Measurements from ENCODE around the gene ZNF784.

ZNF784 gene

DNA sequence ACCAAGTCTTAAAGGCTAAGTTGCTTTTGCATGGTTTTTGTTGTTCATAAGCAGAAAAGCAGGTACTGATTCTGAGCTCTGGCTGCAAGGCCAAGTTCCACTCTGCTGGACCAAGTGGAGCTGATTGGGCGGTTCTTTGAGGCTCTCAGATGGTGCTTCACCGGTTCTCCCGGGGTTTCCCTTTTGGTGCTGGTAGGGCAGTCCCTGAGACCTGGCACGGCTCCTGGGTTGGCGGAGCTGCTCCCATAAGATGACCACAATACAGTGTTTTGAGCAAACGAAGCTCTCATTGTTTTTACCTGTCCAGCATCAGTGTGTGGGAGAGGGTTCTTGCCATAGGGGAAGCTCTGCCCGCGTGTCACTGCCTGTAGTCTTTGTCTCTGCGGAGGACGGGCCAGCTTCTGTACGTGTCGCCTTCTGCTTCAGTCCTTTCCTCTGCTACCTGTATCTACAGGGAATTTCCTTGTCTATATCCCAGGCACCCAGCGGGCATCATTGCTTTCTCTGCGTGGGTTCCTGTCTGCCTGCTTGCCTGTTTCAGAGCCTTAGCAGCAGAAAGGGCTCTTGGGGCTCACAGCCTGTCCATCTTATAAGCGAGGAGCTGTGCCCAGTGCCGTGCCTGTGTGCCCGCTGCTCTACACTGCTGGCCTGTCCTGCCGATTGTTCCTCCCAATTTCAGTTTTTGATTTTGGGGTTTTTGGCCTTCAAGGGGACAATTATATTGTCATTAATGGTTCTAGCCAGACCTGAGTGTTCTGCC lies 32.8 kb upstream of the ZNF784 start:
- H3K4me3 ChIP-seq (replicated peaks; ENCODE audit: low read depth, low read length): peak overlapping the region; percentile 78
- DNase-seq (ENCODE audit: low read depth): no peak
- TF ChIP-seq, protein P1, sequence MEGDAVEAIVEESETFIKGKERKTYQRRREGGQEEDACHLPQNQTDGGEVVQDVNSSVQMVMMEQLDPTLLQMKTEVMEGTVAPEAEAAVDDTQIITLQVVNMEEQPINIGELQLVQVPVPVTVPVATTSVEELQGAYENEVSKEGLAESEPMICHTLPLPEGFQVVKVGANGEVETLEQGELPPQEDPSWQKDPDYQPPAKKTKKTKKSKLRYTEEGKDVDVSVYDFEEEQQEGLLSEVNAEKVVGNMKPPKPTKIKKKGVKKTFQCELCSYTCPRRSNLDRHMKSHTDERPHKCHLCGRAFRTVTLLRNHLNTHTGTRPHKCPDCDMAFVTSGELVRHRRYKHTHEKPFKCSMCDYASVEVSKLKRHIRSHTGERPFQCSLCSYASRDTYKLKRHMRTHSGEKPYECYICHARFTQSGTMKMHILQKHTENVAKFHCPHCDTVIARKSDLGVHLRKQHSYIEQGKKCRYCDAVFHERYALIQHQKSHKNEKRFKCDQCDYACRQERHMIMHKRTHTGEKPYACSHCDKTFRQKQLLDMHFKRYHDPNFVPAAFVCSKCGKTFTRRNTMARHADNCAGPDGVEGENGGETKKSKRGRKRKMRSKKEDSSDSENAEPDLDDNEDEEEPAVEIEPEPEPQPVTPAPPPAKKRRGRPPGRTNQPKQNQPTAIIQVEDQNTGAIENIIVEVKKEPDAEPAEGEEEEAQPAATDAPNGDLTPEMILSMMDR (IDR thresholded peaks at IDR 0.05; ENCODE audit: low read length, missing control alignments): no peak

DNA sequence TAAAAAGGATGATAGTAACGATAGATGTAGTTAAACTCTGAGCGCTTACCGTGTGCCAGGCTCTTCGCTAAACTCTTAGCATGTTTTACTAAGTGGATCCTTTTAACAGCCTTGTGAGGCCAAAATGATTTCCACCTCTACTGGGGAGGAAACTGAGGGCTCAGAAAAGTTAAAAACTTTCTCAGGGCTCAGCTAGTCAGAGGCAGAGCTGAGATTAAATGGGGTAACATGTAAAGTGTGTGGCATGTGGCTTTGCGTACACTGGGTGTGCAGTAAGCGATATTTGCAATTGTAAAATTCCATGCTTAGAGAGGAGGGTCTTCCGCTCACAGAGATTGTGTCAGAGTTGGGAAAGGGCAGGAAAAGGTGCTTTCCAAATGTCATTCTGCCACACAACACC lies 32.2 kb upstream of the ZNF784 start:
- TF ChIP-seq, protein P1 (IDR thresholded peaks at IDR 0.05; ENCODE audit: low read length, missing control alignments): no peak
- DNase-seq (ENCODE audit: low read depth): no peak
- H3K4me3 ChIP-seq (replicated peaks; ENCODE audit: low read depth, low read length): peak overlapping the region; percentile 78

DNA sequence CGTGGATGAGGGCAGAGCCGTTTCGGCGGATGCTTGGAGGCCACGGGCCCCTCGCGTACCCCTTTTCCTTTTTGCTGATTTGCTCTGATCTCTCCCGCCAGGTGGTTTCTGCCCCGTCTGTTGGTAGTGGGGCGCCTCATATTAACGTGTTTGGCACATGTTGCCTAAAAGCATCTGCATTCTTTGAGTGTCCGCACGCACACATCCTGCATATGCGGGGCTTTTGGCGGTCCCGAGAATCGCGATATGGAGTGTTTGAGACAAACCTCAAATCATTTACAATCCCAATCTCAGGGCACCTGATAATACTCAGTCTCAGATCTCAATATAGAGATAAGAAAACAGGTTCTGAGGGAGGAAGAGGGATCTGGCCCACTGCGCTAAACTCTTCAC lies 31.3 kb upstream of the ZNF784 start:
- no peak for DNase-seq (ENCODE audit: low read depth)
- TF ChIP-seq, protein P1 (IDR thresholded peaks at IDR 0.05; ENCODE audit: low read length, missing control alignments): no peak
- H3K4me3 ChIP-seq (replicated peaks; ENCODE audit: low read depth, low read length): peak overlapping the region; percentile 78

DNA sequence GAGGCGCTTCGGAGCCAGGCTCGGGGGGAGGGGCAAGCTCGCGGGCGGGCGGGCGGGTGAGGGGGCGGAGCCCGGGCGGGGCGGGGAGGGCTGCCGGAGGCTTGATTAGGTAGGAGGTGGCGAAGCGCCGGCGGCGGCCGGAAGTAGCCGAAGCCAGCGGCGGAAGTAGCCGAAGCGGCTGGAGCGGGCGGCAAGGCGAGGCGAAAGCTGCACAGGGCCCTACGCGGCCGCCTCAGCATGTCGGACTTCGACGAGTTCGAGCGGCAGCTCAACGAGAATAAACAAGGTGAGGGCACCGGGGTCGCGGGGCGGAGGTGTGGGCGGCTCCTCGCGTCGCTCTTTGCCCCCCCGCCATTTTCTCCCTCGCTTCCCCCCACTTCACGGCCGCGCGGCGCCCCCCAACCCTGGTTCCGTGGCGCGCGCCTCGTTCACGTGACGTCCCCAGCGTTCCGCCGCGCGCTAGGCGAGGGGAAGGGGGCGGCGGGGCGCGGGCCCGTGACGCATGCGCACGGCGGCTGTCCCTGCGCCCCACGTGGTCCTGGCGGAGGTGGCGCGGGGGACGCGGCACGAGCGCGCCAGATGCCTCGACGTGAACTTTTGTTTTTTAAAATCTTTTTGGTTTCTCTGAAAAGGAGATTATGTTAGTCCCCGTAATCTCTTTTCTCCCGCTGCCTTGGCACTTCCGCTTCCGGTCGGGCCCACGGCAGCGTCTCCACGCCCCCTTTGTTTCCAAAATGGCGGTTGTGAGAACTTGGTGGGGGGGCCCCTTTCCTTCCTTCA lies 30.7 kb upstream of the ZNF784 start, which contains the start of gene U2AF2:
TSS of gene U2AF2 (plus strand) at position 168 of the 780 bp plus-strand sequence. CDS start at position 238, 70 bp downstream.
- DNase-seq (ENCODE audit: low read depth): peak; percentile 62
- peak within 1 kb of the TSS; percentile 78 for H3K4me3 ChIP-seq (replicated peaks; ENCODE audit: low read depth, low read length)
- TF ChIP-seq, protein P1 (IDR thresholded peaks at IDR 0.05; ENCODE audit: low read length, missing control alignments): no peak

DNA sequence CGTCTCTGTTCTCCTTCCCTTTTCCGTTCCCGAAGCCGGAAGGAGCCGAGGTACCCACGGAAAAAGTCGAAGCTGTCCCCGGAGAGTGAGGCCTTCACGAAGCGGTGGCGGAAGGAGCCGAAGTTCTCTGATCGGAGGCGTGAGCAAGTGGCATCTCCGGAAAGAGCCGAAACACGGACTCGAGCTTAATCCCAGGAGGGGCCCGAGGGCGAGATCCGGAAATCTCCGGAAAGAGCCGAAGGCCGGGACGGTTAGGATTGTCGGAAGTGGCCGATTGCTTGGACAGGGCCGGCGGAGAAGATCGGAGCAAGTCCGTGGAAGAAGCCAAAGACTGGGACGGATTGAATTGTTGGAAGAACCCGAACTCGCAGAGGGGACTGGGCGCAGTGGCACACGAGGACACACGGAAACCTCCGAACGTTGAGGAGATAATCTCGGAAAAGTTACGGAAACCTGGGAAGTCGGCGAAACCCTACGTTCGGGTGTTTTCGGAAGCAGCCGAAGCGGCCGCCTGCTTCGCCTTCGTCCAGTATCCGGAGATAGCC lies 30.0 kb upstream of the ZNF784 start:
- peak overlapping the region; percentile 78 for H3K4me3 ChIP-seq (replicated peaks; ENCODE audit: low read depth, low read length)
- TF ChIP-seq, protein P1 (IDR thresholded peaks at IDR 0.05; ENCODE audit: low read length, missing control alignments): no peak
- DNase-seq (ENCODE audit: low read depth): peak; percentile 100

DNA sequence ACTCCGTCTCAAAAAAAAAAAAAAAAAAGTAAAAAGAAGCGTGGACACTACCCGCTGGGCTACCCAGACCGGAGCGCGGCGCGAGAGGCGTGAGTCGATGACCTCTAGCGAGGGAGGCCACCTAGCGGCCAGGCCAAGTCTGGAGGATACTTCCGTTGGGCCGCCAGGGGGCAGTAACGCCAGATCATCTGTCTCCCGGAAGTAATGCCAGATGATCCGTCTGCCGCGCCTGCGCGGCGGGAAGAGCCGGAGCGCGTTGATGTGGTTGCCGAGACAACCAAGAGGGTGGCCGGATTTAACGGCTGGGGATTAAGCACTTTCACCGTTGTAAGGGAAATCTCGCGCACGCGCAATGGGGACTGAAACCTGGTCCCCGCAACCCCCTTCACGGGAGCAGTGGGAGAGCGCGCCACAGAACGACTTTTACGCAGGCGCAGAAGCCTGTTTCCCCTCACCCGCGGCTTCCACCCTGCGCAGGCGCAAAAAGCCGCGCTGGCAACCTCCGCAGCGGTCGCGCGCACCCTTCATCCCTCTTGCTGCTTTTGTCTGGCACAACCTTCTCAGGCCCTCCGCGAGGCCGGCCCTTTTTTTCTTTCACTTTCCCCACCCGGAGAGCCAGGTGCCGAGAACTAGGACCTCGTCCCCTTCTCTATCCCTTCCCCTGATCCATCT lies 29.4 kb upstream of the ZNF784 start:
- peak overlapping the region; percentile 78 for H3K4me3 ChIP-seq (replicated peaks; ENCODE audit: low read depth, low read length)
- TF ChIP-seq, protein P1 (IDR thresholded peaks at IDR 0.05; ENCODE audit: low read length, missing control alignments): peak; percentile 100
- peak; percentile 99 for DNase-seq (ENCODE audit: low read depth)

All from fibroblast of pulmonary artery (primary cell).